GM12878 (cell line): ENCODE data around the gene MAT1A. TPM values are rescaled to one million over a fixed set of nuclear protein-coding genes. Genes with fewer than 3 reads are reported as not detected.

ENCODE experiments used
- ATAC-seq: fragments of 200-7000 bp; cut with Tn5 transposase; 3 replicates; pipeline ENCODE4 v1.9.1; 2020; ENCODE audit warnings: mild to moderate bottlenecking, moderate library complexity
- Bru-seq: library from RNA; stranded (reverse); fragments of 400-500 nt; gene quantifications from one replicate; lab custom pipeline; 2021; lab: Mats Ljungman, UMichigan
- BruChase-seq, 2 experiments: library from RNA; stranded (reverse); fragments of 400-500 nt; gene quantifications; one replicate each; lab custom pipeline; 2021; lab: Mats Ljungman, UMichigan
- BruUV-seq: library from RNA; stranded (reverse); fragments of 400-500 nt; replicated peaks from 2 replicates; lab custom pipeline; 2021; lab: Mats Ljungman, UMichigan
- CTCF ChIA-PET: fragments of 300-600 bp; sonication (Branson Sonifier 250); formaldehyde crosslinking; extraction: SDS; loops from one replicate; lab custom pipeline; 2021; ENCODE audit warnings: inconsistent platforms; lab: Yijun Ruan, JAX
- POLR2A ChIA-PET: fragments of 350-600 bp; formaldehyde crosslinking; extraction: SDS; loops from one replicate; lab custom pipeline; 2021; ENCODE audit warnings: inconsistent platforms; lab: Charles Lee
- RAD21 ChIA-PET: fragments of 300-600 bp; sonication (Branson Sonifier 250); formaldehyde crosslinking; loops from one replicate; lab custom pipeline; 2023; ENCODE audit warnings: antibody characterized with exemption; ENCODE audit not compliant: unreplicated experiment; lab: Charles Lee
- SMC1A ChIA-PET: fragments of 300-600 bp; sonication (Branson Sonifier 250); formaldehyde crosslinking; loops from one replicate; lab custom pipeline; 2023; ENCODE audit not compliant: unreplicated experiment, uncharacterized antibody; lab: Charles Lee
- DNase-seq: peaks from one replicate; pipeline ENCODE4 v3.0.0-alpha.2; 2011; ENCODE audit warnings: low read depth, low spot score
- FAIRE-seq: peaks from 3 replicates; lab custom pipeline; 2011; peaks lifted over from hg19 to GRCh38; lab: Jason Lieb, UNC
- H2AFZ ChIP-seq: 2 replicates; pipeline ENCODE4 v1.6.0; 2011; ENCODE audit warnings: low read depth, low read length, control low read depth; ENCODE audit not compliant: control insufficient read depth
- H3K27ac ChIP-seq: 2 replicates; pipeline ENCODE4 v1.5.1; 2011; ENCODE audit warnings: control low read depth; ENCODE audit not compliant: control insufficient read depth, insufficient read depth
- H3K27me3 ChIP-seq, 2 experiments: replicated peaks in 1 of 2; 2 replicates each; pipeline versions ENCODE4 v1.6.0 to v1.6.1; 2011; ENCODE audit warnings: low read length in 1 of 2; ENCODE audit not compliant: control insufficient read depth in 2 of 2, insufficient read depth in 2 of 2
- H3K36me3 ChIP-seq, 2 experiments: 2 replicates each; pipeline ENCODE4 v1.5.1; 2011; ENCODE audit warnings: low read length in 1 of 2; ENCODE audit not compliant: control insufficient read depth in 2 of 2, insufficient read depth in 2 of 2
- H3K4me1 ChIP-seq: 2 replicates; pipeline ENCODE4 v1.6.1; 2011; ENCODE audit warnings: mild to moderate bottlenecking, low read length, moderate library complexity, mixed read lengths; ENCODE audit not compliant: control insufficient read depth, insufficient read depth
- H3K4me2 ChIP-seq: 2 replicates; pipeline ENCODE4 v1.6.0; 2011; ENCODE audit warnings: control low read depth; ENCODE audit not compliant: control insufficient read depth, insufficient read depth
- H3K4me3 ChIP-seq: fragments of 200-600 bp; sonication (generic); 2 replicates; pipeline ENCODE4 v1.5.1; 2016
- H3K79me2 ChIP-seq: 2 replicates; pipeline ENCODE4 v1.6.0; 2011; ENCODE audit warnings: low read length; ENCODE audit not compliant: control insufficient read depth, insufficient read depth
- H3K9ac ChIP-seq: 2 replicates; pipeline ENCODE4 v1.8.0; 2011; ENCODE audit warnings: low read length, control low read depth, mixed read lengths; ENCODE audit not compliant: control insufficient read depth, insufficient read depth
- H3K9me3 ChIP-seq: replicated peaks from 3 replicates; pipeline ENCODE4 v1.5.1; 2011; ENCODE audit warnings: mild to moderate bottlenecking, low read length; ENCODE audit not compliant: control insufficient read depth, insufficient read depth
- H4K20me1 ChIP-seq: 2 replicates; pipeline ENCODE4 v1.6.0; 2011; ENCODE audit not compliant: control insufficient read depth, insufficient read depth
- CBFB ChIP-seq: IDR thresholded peaks from 2 replicates; pipeline ENCODE4 v1.6.1; 2016; ENCODE audit warnings: antibody characterized with exemption, low read depth
- EP300 ChIP-seq, 2 experiments: fragments of 150-350 bp in 1 of 2; IDR thresholded peaks; 2 replicates each; pipeline ENCODE4 v1.6.1; 2011 to 2012; ENCODE audit warnings: low read depth in 2 of 2, low read length in 2 of 2, borderline replicate concordance in 1 of 2, improper control_type of control experiment in 1 of 2, inconsistent platforms in 1 of 2; ENCODE audit not compliant: control insufficient read depth in 1 of 2
- ETV6 ChIP-seq, 2 experiments: fragments of 450-650 bp in 1 of 2; IDR thresholded peaks in 1 of 2; conservative IDR thresholded peaks in 1 of 2; 2 replicates each; pipeline ENCODE4 v1.6.1; 2014; ENCODE audit warnings: antibody characterized with exemption in 1 of 2, borderline replicate concordance in 1 of 2, low read depth in 1 of 2, mild to moderate bottlenecking in 1 of 2, moderate library complexity in 1 of 2
- FOXM1 ChIP-seq: IDR thresholded peaks from 2 replicates; pipeline ENCODE4 v1.6.1; 2012; ENCODE audit warnings: low read depth, mild to moderate bottlenecking, inconsistent platforms, low read length, moderate library complexity
- GATAD2B ChIP-seq: fragments of 450-650 bp; conservative IDR thresholded peaks from 2 replicates; pipeline ENCODE4 v1.6.1; 2017; ENCODE audit warnings: low read depth, mild to moderate bottlenecking, moderate library complexity
- MEF2A ChIP-seq: IDR thresholded peaks from 2 replicates; pipeline ENCODE4 v1.6.1; 2011; ENCODE audit warnings: low read depth, mild to moderate bottlenecking, low read length, moderate library complexity; ENCODE audit not compliant: insufficient read depth
- MXI1 ChIP-seq: fragments of 150-350 bp; IDR thresholded peaks from 2 replicates; pipeline ENCODE4 v1.6.1; 2011; ENCODE audit warnings: low read depth, mild to moderate bottlenecking, inconsistent platforms, low read length, improper control_type of control experiment
- SIN3A ChIP-seq: IDR thresholded peaks from 2 replicates; pipeline ENCODE4 v1.6.1; 2012; ENCODE audit warnings: low read depth, low read length, improper control_type of control experiment
- TAF1 ChIP-seq: IDR thresholded peaks from 2 replicates; pipeline ENCODE4 v1.6.1; 2011; ENCODE audit warnings: mild to moderate bottlenecking, low read depth, low read length, borderline replicate concordance
- TBL1XR1 ChIP-seq: IDR thresholded peaks from 2 replicates; pipeline ENCODE4 v1.6.1; 2012; ENCODE audit warnings: low read depth, low read length, improper control_type of control experiment
- TCF7 ChIP-seq: IDR thresholded peaks from 2 replicates; pipeline ENCODE4 v1.6.1; 2014; ENCODE audit warnings: antibody characterized with exemption, borderline replicate concordance
- ZNF274 ChIP-seq: IDR thresholded peaks from one replicate; pipeline ENCODE4 v1.8.0; 2011; ENCODE audit not compliant: insufficient read length, insufficient read depth
- WGBS: methylation state at CpG from one replicate; pipeline ENCODE4 v1.1.6; 2016; ENCODE audit warnings: low lambda C conversion rate; ENCODE audit not compliant: insufficient replicate concordance, insufficient coverage; ENCODE audit errors: missing lambda C conversion rate; 5-methylcytosine and 5-hydroxymethylcytosine counted together
- in situ Hi-C: fragments of 300-500 bp; cut with MboI; formaldehyde crosslinking; loops from 9 replicates; pipeline ENCODE4 v1.14.3; 2018; ENCODE audit warnings: mixed read lengths
- intact Hi-C: fragments of 100-400 bp; cut with micrococcal nuclease; formaldehyde crosslinking; loops from one replicate; pipeline ENCODE4 v1.14.2; 2022; ENCODE audit not compliant: unreplicated experiment
- long read RNA-seq, 2 experiments: library from polyadenylated mRNA; unstranded; transcript quantifications; one replicate each; pipeline ENCODE4 v2.0.0, GENCODE V29; 2019 to 2020
- polyA minus RNA-seq, 3 experiments: library from RNA; depleted of rRNA, polyadenylated mRNA; stranded (reverse); fragments of >200 nt; gene quantifications; 2 replicates each; pipeline ENCODE4 v1.2.3, GENCODE V29; 2011
- polyA plus RNA-seq, 11 experiments: library from polyadenylated mRNA; depleted of rRNA in 4 of 11; unstranded in 6 of 11; stranded (reverse) in 5 of 11; fragments of >200 nt; fragmentation: Nextera tagmentation in 4 of 11; fragmentation: Illumina TruSeq in 1 of 11; extraction: Ambion mirVana in 4 of 11; extraction: Trizol in 1 of 11; gene quantifications; 1 replicate in 1 of 11; 2 replicates in 10 of 11; pipeline versions ENCODE4 v1.2.1 to v1.2.3, GENCODE V29; 2011 to 2016; ENCODE audit warnings: inconsistent platforms in 2 of 11, missing spikeins in 2 of 11, low read depth in 1 of 11
- total RNA-seq, 4 experiments: library from RNA; depleted of rRNA in 3 of 4; stranded (reverse); fragments of >200 nt in 3 of 4; fragmentation: Illumina TruSeq in 1 of 4; extraction: Trizol in 1 of 4; gene quantifications; 2 replicates each; pipeline versions ENCODE4 v1.2.1 to v1.2.3, GENCODE V29; 2013 to 2021

Gene MAT1A
- not detected in 2 replicates for total RNA-seq (2013; cell fraction: nucleolus; rRNA removed)
- total RNA-seq (2014; rRNA removed) (not detected in 2 replicates), total RNA-seq (2014; rRNA removed; fragmentation: Illumina TruSeq; extraction: Trizol) (not detected in 2 replicates), total RNA-seq (2021) (0.23 and 0.29 TPM in 2 replicates), polyA plus RNA-seq (2011; rRNA removed) (not detected in 2 replicates), polyA plus RNA-seq (2014; fragmentation: Illumina TruSeq; extraction: Trizol) (not detected in 2 replicates), polyA plus RNA-seq (2014; fragmentation: Nextera tagmentation; extraction: Ambion mirVana) (not detected), polyA plus RNA-seq (2014; rRNA removed) (not detected in 2 replicates), polyA plus RNA-seq (2016; fragmentation: Nextera tagmentation; extraction: Ambion mirVana) (not detected), polyA minus RNA-seq (2011; rRNA and poly(A)+ RNA removed) (not detected in 2 replicates), Bru-seq, nascent RNA (percentile 5 among the genes with signal in this experiment), BruChase-seq, experiment 1, labeled RNA remaining after a 6-hour chase (not detected), BruChase-seq, experiment 2, labeled RNA remaining after a 2-hour chase (percentile 8 among the genes with signal in this experiment)
- polyA plus RNA-seq (2011; ENCODE audit: low read depth) = not detected
- polyA plus RNA-seq (2011; cell fraction: cytosol; rRNA removed) = 0.02 TPM in 1 of 2 replicates, not detected in the other
- polyA plus RNA-seq (2011; cell fraction: nucleus; rRNA removed) = not detected in 2 replicates
- polyA plus RNA-seq (2012) = 0.07 TPM in 1 of 2 replicates, not detected in the other
- not detected in 2 replicates for polyA minus RNA-seq (2011; cell fraction: cytosol; rRNA and poly(A)+ RNA removed)
- not detected in 2 replicates for polyA minus RNA-seq (2011; cell fraction: nucleus; rRNA and poly(A)+ RNA removed)
- long read RNA-seq, experiment 1 = 0 reads
- long read RNA-seq, experiment 2 = 0 reads

DNA sequence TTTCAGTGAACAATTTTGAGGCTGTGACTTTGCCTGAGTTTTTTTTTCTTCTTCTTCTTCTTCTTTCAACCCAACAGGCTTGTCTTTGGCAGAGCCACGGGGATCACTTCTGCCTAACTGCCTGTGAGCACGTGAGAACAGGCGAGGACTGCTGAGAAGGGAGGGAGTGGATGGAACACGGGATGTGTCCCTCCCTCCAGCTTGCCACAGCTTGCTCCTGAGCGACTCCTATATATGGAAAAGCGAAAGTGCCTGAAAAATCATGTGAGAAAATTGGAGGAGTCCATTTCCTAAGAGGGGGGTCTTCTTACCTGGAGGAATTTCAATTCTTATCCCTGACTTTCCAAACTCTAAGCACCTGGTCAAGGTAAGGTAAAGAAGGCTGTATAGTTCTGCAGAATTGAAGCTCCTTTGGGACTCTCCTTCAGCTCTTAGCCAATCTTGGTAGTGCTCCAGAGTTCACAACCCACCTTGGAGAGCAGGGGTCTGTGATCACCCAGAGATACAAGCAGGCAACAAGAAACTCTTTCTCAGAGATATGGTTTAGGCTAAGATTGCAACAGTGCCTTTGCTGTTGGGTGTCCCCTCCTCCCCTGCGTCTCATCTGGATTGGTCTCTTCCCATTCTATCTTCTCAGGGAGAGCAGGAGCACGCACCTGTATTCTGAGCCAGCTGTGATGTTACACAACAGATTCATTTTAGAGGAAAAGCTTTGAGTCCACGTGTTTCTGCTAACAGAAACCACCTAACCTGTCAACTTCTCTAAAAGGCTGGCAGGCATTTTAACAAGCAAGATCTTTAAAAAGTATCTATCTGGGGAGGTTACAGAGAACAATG, at the start of gene MAT1A:
TSS of gene MAT1A (minus strand) at position 208 of the 837 bp plus-strand sequence. CDS start 235 bp downstream, outside the sequence.
- H3K9me3 ChIP-seq = no peaks in the 10 kb centered on the region
- H3K36me3 ChIP-seq = no peaks in the 10 kb centered on the region
- no peak for ATAC-seq
- ChIA-PET POLR2A (no interaction called here), RAD21 (no interaction called here), SMC1A (interaction anchor here (0.6 kb wide), 2 partner anchors 10 to 1559 kb away, joined by 3 read pairs; no protein-coding TSS in a partner anchor), CTCF (interaction anchor here (1.8 kb wide), 1 partner anchor 29 kb away, joined by 4 read pairs; no protein-coding TSS in a partner anchor)
- no peak within 1 kb of the TSS for H3K4me2 ChIP-seq
- H3K79me2 ChIP-seq = no peaks in the 10 kb centered on the region
- intact Hi-C loops = no loop called here
- H4K20me1 ChIP-seq = no peaks in the 10 kb centered on the region; the same call in 1 of the 2 replicates
- no peak for TF ChIP-seq TAF1
- no peak for TF ChIP-seq MEF2A
- TF ChIP-seq CBFB = no peak
- no peak for TF ChIP-seq EP300 (IDR thresholded peaks at IDR 0.05; ENCODE audit: borderline replicate concordance in 1 of 2, control insufficient read depth in 1 of 2, low read depth in 2 of 2, low read length in 2 of 2)
- no peak for TF ChIP-seq TCF7
- TF ChIP-seq MXI1 = no peak
- TF ChIP-seq TBL1XR1 = no peak
- TF ChIP-seq SIN3A = no peak
- no peak for TF ChIP-seq ETV6 (conservative IDR thresholded peaks at IDR 0.05 in 1 of 2, IDR thresholded peaks at IDR 0.05 in 1 of 2; ENCODE audit: borderline replicate concordance in 1 of 2, low read depth in 1 of 2)
- TF ChIP-seq FOXM1 = no peak
- no peak for TF ChIP-seq GATAD2B
- TF ChIP-seq ZNF274 = no peak
- DNase-seq = no peak
- BruUV-seq = no TSS peak
- H3K9ac ChIP-seq = no peak within 1 kb of the TSS
- H3K27me3 ChIP-seq = peaks cover 0 to 6% of the 10 kb centered on the region in 2 experiments; a peak in 1 of 4 replicates
- no peak within 1 kb of the TSS for H2AFZ ChIP-seq
- 10% methylated on average over 9 of the region's 9 CpGs for whole genome bisulfite sequencing
- in situ Hi-C loops = no loop called here
- no peaks in the 10 kb centered on the region for H3K4me1 ChIP-seq
- H3K4me3 ChIP-seq = no peak within 1 kb of the TSS
- no peak within 1 kb of the TSS for H3K27ac ChIP-seq
- FAIRE-seq = no peak
